HG03045 (cell line): ENCODE results near the gene EIF2AK3.
"Not testable (repeated sequence)": the region's sequence is repeated elsewhere in the genome, so short reads cannot be mapped to it uniquely, and the experiment has no call there.

ENCODE experiments used
- ATAC-seq: cut with Tn5 transposase; IDR thresholded peaks from one replicate; pipeline ENCODE4 v1.9.1; 2021; ENCODE audit warnings: mild to moderate bottlenecking, moderate library complexity; ENCODE audit not compliant: unreplicated experiment

Gene EIF2AK3

GRCh38 chr2:88637464-88637863 is 10.2 kb upstream of the EIF2AK3 start:
- ATAC-seq, result no peak

GRCh38 chr2:88636026-88636425 is 8.8 kb upstream of the EIF2AK3 start:
- no peak for ATAC-seq

- ATAC-seq, result no peak
Measured at GRCh38 chr2:88632569-88632968, 5.3 kb upstream of the EIF2AK3 start.

GRCh38 chr2:88628571-88628939 is 1.3 kb upstream of the EIF2AK3 start:
- ATAC-seq, result no peak

- peak; percentile 45 for ATAC-seq
Measured at GRCh38 chr2:88627856-88628570, 749 bp upstream of the EIF2AK3 start.

- peak; percentile 2 for ATAC-seq
Measured at GRCh38 chr2:88626171-88627054, 851 bp downstream of the EIF2AK3 start.

- ATAC-seq, result no peak
Measured at GRCh38 chr2:88624477-88624876, 2.8 kb downstream of the EIF2AK3 start.

GRCh38 chr2:88623831-88624465 is 3.3 kb downstream of the EIF2AK3 start:
- ATAC-seq, result not testable (repeated sequence)

GRCh38 chr2:88622307-88622706 is 5.0 kb downstream of the EIF2AK3 start:
- ATAC-seq, result no peak

GRCh38 chr2:88621432-88621831 is 5.8 kb downstream of the EIF2AK3 start:
- ATAC-seq, result no peak

- no peak for ATAC-seq
Measured at GRCh38 chr2:88620015-88620414, 7.2 kb downstream of the EIF2AK3 start.

- ATAC-seq, result peak; percentile 51
Measured at GRCh38 chr2:88615822-88616221, 11.4 kb downstream of the EIF2AK3 start.

GRCh38 chr2:88614497-88615157 is 12.6 kb downstream of the EIF2AK3 start:
- ATAC-seq, result peak; percentile 71

- no peak for ATAC-seq
Measured at GRCh38 chr2:88613921-88614320, 13.3 kb downstream of the EIF2AK3 start.

GRCh38 chr2:88608184-88608583 is 19.1 kb downstream of the EIF2AK3 start:
- ATAC-seq, result no peak

GRCh38 chr2:88607416-88607815 is 19.8 kb downstream of the EIF2AK3 start:
- no peak for ATAC-seq

- ATAC-seq, result peak; percentile 82
Measured at GRCh38 chr2:88606371-88607030, 20.8 kb downstream of the EIF2AK3 start.

GRCh38 chr2:88603146-88603545 is 24.1 kb downstream of the EIF2AK3 start:
- ATAC-seq, result no peak

- no peak for ATAC-seq
Measured at GRCh38 chr2:88602022-88602421, 25.2 kb downstream of the EIF2AK3 start.

GRCh38 chr2:88601286-88601685 is 26.0 kb downstream of the EIF2AK3 start:
- no peak for ATAC-seq

GRCh38 chr2:88600038-88600465 is 27.2 kb downstream of the EIF2AK3 start:
- ATAC-seq, result peak; percentile 98
